ENCODE data around the gene MYOCD. TPM values are rescaled to one million over a fixed set of nuclear protein-coding genes. Genes with fewer than 3 reads are reported as not detected.

Gene MYOCD
- polyA plus RNA-seq, 2 of the 4 experiments (the other 2 are of a cell fraction) = 8.6 to 12.5 TPM

DNA sequence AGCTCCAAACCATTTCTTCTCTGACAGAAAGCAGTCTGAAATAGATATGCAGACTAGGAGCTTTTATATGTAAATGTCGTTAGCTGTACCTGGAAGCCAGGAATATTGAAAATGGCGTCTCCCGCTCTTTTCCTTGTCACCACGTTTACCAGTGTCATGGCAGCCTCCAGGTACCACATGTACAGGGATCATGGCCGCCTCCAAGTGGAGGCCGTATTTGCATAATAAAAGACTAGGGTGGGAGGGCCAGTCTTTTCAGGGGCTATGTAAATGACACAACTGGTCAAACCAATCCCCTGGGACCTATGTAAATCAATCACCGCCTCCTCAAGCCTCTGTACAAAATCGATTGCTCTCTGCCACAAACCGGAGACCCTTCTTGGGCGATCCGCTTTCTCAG lies 54.3 kb downstream of the MYOCD start:
- ATAC-seq = no peak
- Histone ChIP-seq H3K4me1 (no peaks in the 10 kb centered on the region), H3K4me2 (no peak overlapping the region), H3K4me3 (no peak overlapping the region), H3K9me3 (no peaks in the 10 kb centered on the region), H3K27ac (no peak overlapping the region)
- POLR2A ChIA-PET = no interaction called here
- CTCF ChIA-PET = interaction anchor here (0.6 to 1.2 kb wide), 2 partner anchors 33 to 53 kb away, joined by 3 to 5 read pairs; no protein-coding TSS in a partner anchor
- 88% methylated on average over 11 of the region's 11 CpGs for WGBS (ENCODE audit: missing lambda C conversion rate)
- no peak for FAIRE-seq
- no peak for DNase-seq (ENCODE audit: low read depth in 1 of 2, low spot score in 1 of 2)
- TF ChIP-seq MYC (IDR thresholded peaks at IDR 0.05; ENCODE audit: borderline replicate concordance, low read length) = no peak
- TF ChIP-seq JUNB (IDR thresholded peaks at IDR 0.05) = no peak
- TF ChIP-seq KDM1A (IDR thresholded peaks at IDR 0.05; ENCODE audit: low read depth) = no peak
- no peak for TF ChIP-seq CHD2 (IDR thresholded peaks at IDR 0.05; ENCODE audit: low read length, partially characterized antibody)
- TF ChIP-seq NPAS2 (CRISPR knock-in tag; IDR thresholded peaks at IDR 0.05; ENCODE audit: borderline replicate concordance) = no peak
- TF ChIP-seq RCOR1 (IDR thresholded peaks at IDR 0.05; ENCODE audit: low read depth, low read length) = no peak

DNA sequence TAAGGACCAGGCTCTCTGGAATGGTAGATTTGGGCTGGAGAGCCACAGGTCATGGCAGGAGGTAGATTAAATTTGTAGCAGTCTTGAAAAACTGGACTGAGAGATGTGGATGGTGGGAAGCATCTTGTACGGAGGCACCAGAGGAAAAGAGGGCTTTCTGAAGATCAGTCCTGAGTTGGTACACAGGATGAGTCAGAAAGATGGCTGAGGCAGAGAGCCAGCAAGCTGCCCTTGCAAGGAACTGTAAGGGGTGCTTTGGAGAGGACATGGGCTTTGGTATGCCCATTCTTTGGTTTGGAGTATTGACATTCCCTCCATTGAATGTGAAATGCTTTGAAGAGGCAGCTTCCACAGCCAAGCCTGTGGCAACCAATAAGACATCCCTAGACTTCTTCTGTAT lies 55.9 kb downstream of the MYOCD start:
- H3K4me2 ChIP-seq = no peak overlapping the region
- CTCF ChIA-PET = no interaction called here
- POLR2A ChIA-PET = no interaction called here

DNA sequence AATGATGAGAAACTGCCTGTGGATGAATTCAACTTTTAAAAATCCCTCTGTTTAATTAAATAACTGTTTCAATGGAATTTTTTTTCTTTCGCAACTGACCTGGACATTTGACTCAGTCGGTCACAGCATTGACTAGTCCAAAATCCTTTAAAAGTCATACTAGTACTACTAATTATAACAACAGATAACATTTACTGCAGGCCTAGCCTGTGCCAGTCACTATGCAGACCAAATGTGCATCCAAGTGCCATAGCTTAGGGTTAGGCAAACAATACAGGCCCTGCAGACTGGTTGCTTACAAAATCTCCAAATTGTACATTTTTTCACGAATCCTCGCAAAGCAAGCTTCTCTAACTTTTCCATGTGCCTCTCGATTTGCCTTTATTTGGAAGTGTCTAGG lies 56.6 kb downstream of the MYOCD start:
- ATAC-seq (no peak), FAIRE-seq (no peak), DNase-seq (ENCODE audit: low read depth in 1 of 2, low spot score in 1 of 2) (no peak)
- no peak overlapping the region for H3K4me3 ChIP-seq
- no peak overlapping the region for H3K27ac ChIP-seq
- no peaks in the 10 kb centered on the region for H3K9me3 ChIP-seq
- CTCF ChIA-PET = interaction anchor here (0.7 kb wide), 1 partner anchor 8 kb away, joined by 3 read pairs; no protein-coding TSS in a partner anchor
- no peak for TF ChIP-seq SMC3 (IDR thresholded peaks at IDR 0.05)
- TF ChIP-seq FOSL2 (IDR thresholded peaks at IDR 0.05) = no peak
- no peak for TF ChIP-seq FOSL2 (CRISPR knock-in tag; IDR thresholded peaks at IDR 0.05)
- no peak for TF ChIP-seq BHLHE40 (IDR thresholded peaks at IDR 0.05; ENCODE audit: low read depth, low read length)
- no peak for TF ChIP-seq CHD4 (IDR thresholded peaks at IDR 0.05; ENCODE audit: borderline replicate concordance)
- TF ChIP-seq, protein P1, sequence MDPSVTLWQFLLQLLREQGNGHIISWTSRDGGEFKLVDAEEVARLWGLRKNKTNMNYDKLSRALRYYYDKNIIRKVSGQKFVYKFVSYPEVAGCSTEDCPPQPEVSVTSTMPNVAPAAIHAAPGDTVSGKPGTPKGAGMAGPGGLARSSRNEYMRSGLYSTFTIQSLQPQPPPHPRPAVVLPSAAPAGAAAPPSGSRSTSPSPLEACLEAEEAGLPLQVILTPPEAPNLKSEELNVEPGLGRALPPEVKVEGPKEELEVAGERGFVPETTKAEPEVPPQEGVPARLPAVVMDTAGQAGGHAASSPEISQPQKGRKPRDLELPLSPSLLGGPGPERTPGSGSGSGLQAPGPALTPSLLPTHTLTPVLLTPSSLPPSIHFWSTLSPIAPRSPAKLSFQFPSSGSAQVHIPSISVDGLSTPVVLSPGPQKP (IDR thresholded peaks at IDR 0.05; ENCODE audit: low read depth, low read length) = no peak
- TF ChIP-seq, protein P2, sequence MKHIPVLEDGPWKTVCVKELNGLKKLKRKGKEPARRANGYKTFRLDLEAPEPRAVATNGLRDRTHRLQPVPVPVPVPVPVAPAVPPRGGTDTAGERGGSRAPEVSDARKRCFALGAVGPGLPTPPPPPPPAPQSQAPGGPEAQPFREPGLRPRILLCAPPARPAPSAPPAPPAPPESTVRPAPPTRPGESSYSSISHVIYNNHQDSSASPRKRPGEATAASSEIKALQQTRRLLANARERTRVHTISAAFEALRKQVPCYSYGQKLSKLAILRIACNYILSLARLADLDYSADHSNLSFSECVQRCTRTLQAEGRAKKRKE (CRISPR knock-in tag; IDR thresholded peaks at IDR 0.05; ENCODE audit: low read depth) = no peak
- TF ChIP-seq, protein P3, sequence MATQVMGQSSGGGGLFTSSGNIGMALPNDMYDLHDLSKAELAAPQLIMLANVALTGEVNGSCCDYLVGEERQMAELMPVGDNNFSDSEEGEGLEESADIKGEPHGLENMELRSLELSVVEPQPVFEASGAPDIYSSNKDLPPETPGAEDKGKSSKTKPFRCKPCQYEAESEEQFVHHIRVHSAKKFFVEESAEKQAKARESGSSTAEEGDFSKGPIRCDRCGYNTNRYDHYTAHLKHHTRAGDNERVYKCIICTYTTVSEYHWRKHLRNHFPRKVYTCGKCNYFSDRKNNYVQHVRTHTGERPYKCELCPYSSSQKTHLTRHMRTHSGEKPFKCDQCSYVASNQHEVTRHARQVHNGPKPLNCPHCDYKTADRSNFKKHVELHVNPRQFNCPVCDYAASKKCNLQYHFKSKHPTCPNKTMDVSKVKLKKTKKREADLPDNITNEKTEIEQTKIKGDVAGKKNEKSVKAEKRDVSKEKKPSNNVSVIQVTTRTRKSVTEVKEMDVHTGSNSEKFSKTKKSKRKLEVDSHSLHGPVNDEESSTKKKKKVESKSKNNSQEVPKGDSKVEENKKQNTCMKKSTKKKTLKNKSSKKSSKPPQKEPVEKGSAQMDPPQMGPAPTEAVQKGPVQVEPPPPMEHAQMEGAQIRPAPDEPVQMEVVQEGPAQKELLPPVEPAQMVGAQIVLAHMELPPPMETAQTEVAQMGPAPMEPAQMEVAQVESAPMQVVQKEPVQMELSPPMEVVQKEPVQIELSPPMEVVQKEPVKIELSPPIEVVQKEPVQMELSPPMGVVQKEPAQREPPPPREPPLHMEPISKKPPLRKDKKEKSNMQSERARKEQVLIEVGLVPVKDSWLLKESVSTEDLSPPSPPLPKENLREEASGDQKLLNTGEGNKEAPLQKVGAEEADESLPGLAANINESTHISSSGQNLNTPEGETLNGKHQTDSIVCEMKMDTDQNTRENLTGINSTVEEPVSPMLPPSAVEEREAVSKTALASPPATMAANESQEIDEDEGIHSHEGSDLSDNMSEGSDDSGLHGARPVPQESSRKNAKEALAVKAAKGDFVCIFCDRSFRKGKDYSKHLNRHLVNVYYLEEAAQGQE (IDR thresholded peaks at IDR 0.05) = no peak
- TF ChIP-seq HDAC2 (IDR thresholded peaks at IDR 0.05) = no peak
- no peak for TF ChIP-seq MAFK (IDR thresholded peaks at IDR 0.05; ENCODE audit: partially characterized antibody)
- POLR2A ChIA-PET = no interaction called here
- WGBS (ENCODE audit: missing lambda C conversion rate) = 84% methylated on average over 5 of the region's 5 CpGs
- H3K4me2 ChIP-seq = no peak overlapping the region
- H3K4me1 ChIP-seq = peaks cover 10% of the 10 kb centered on the region; the same call in 2 of the 3 replicates

More for the DNA sequence above, 55.9 kb downstream of the MYOCD start:
- FAIRE-seq = no peak
- TF ChIP-seq RFX5 (IDR thresholded peaks at IDR 0.05) (no peak), ZFP36 (IDR thresholded peaks at IDR 0.05; ENCODE audit: borderline replicate concordance, partially characterized antibody) (no peak), KDM1A (IDR thresholded peaks at IDR 0.05; ENCODE audit: low read depth) (no peak), HOXB13 (CRISPR knock-in tag; IDR thresholded peaks at IDR 0.05; ENCODE audit: low read depth) (no peak), POLR2AphosphoS2 (conservative IDR thresholded peaks at IDR 0.05; ENCODE audit: low read length) (no peak)
- TF ChIP-seq, protein P4, sequence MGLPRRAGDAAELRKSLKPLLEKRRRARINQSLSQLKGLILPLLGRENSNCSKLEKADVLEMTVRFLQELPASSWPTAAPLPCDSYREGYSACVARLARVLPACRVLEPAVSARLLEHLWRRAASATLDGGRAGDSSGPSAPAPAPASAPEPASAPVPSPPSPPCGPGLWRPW (IDR thresholded peaks at IDR 0.05) = no peak
- H3K4me3 ChIP-seq = no peak overlapping the region
- 59% methylated on average over 1 of the region's 1 CpG for WGBS (ENCODE audit: missing lambda C conversion rate)
- no peak for DNase-seq (ENCODE audit: low read depth in 1 of 2, low spot score in 1 of 2)
- no peaks in the 10 kb centered on the region for H3K9me3 ChIP-seq
- peaks cover 3% of the 10 kb centered on the region; the same call in 1 of the 3 replicates for H3K4me1 ChIP-seq
- no peak; a peak in 1 of 6 replicates for ATAC-seq
- no peak overlapping the region for H3K27ac ChIP-seq

All from A549 (cell line).